SJCRH30 (cell line): ENCODE data around the gene KRTAP9-2. TPM values are rescaled to one million over a fixed set of nuclear protein-coding genes. Genes with fewer than 3 reads are reported as not detected.
"Not testable (repeated sequence)": the region's sequence is repeated elsewhere in the genome, so short reads cannot be mapped to it uniquely, and the experiment has no call there.

Experiments
- DNase-seq, 2 experiments: peaks; one replicate each; pipeline ENCODE4 v3.0.0-alpha.2; 2015 to 2020
- H3K27ac ChIP-seq: fragments of 250-450 bp; sonication (Bioruptor Pico); 2 replicates; pipeline ENCODE4 v1.5.1; 2020; ENCODE audit warnings: mild to moderate bottlenecking, moderate library complexity
- H3K27me3 ChIP-seq: fragments of 250-450 bp; sonication (Bioruptor Pico); 2 replicates; pipeline ENCODE4 v1.5.1; 2020; ENCODE audit warnings: mild to moderate bottlenecking, moderate library complexity
- H3K36me3 ChIP-seq: fragments of 250-450 bp; sonication (Bioruptor Pico); 2 replicates; pipeline ENCODE4 v1.5.1; 2020; ENCODE audit warnings: mild to moderate bottlenecking, moderate library complexity
- H3K4me1 ChIP-seq: fragments of 250-450 bp; sonication (Bioruptor Pico); 2 replicates; pipeline ENCODE4 v1.5.1; 2020; ENCODE audit warnings: mild to moderate bottlenecking, moderate library complexity
- H3K4me3 ChIP-seq: fragments of 250-450 bp; sonication (Bioruptor Pico); 2 replicates; pipeline ENCODE4 v1.5.1; 2020; ENCODE audit warnings: mild to moderate bottlenecking, moderate library complexity
- H3K9me3 ChIP-seq: fragments of 250-450 bp; sonication (Bioruptor Pico); replicated peaks from 2 replicates; pipeline ENCODE4 v1.5.1; 2020; ENCODE audit warnings: mild to moderate bottlenecking, moderate library complexity
- total RNA-seq: library from RNA; depleted of rRNA; stranded (reverse); fragments of >200 nt; shearing (Covaris generic); gene quantifications from 2 replicates; pipeline ENCODE4 v1.2.3, GENCODE V29; 2014; rRNA removed

Gene KRTAP9-2
- not detected in 2 replicates for total RNA-seq

- not testable (repeated sequence) for H3K36me3 ChIP-seq, H3K4me3 ChIP-seq, H3K27me3 ChIP-seq, H3K4me1 ChIP-seq, H3K9me3 ChIP-seq, DNase-seq, H3K27ac ChIP-seq
Observed at GRCh38 chr17:41226598-41227095, at the start of gene KRTAP9-2. KRTAP9-2 (plus strand) TSS chr17:41226648; CDS start chr17:41226655, 7 bp downstream.

- DNase-seq: no peak
- peaks cover 3% of the 10 kb centered on the region; the same call in 1 of the 2 replicates for H3K9me3 ChIP-seq
- H3K27ac ChIP-seq: no peak overlapping the region; the same call in 1 of the 2 replicates
- peaks cover 12% of the 10 kb centered on the region for H3K4me1 ChIP-seq
- H3K4me3 ChIP-seq: no peak overlapping the region
- no peaks in the 10 kb centered on the region for H3K27me3 ChIP-seq
- H3K36me3 ChIP-seq: no peaks in the 10 kb centered on the region
Observed at GRCh38 chr17:41176744-41177387, 49.6 kb upstream of the KRTAP9-2 start.

GRCh38 chr17:41177727-41178271 lies 48.6 kb upstream of the KRTAP9-2 start, which contains the start of gene KRTAP4-2:
KRTAP4-2 (minus strand) TSS chr17:41178221; CDS start chr17:41178164, 57 bp downstream.
- Histone ChIP-seq H3K9me3 (peaks cover 3% of the 10 kb centered on the region; the same call in 1 of the 2 replicates), H3K4me1 (peaks cover 12% of the 10 kb centered on the region), H3K36me3 (no peaks in the 10 kb centered on the region), H3K27me3 (no peaks in the 10 kb centered on the region), H3K27ac (peak within 1 kb of the TSS; percentile 45), H3K4me3 (no peak within 1 kb of the TSS)
- peak; percentile 56 to 73 for DNase-seq

- peaks cover 3% of the 10 kb centered on the region; the same call in 1 of the 2 replicates for H3K9me3 ChIP-seq
- no peak for DNase-seq
- no peak overlapping the region for H3K4me3 ChIP-seq
- peaks cover 16% of the 10 kb centered on the region for H3K4me1 ChIP-seq
- H3K27me3 ChIP-seq: no peaks in the 10 kb centered on the region
- H3K27ac ChIP-seq: peak overlapping the region; percentile 45
- no peaks in the 10 kb centered on the region for H3K36me3 ChIP-seq
Observed at GRCh38 chr17:41178341-41178740, 48.1 kb upstream of the KRTAP9-2 start.

GRCh38 chr17:41178843-41179616 lies 47.4 kb upstream of the KRTAP9-2 start:
- DNase-seq: no peak
- H3K36me3 ChIP-seq: no peaks in the 10 kb centered on the region
- no peaks in the 10 kb centered on the region for H3K27me3 ChIP-seq
- peaks cover 3% of the 10 kb centered on the region; the same call in 1 of the 2 replicates for H3K9me3 ChIP-seq
- H3K27ac ChIP-seq: peak overlapping the region; percentile 45; the same call in 1 of the 2 replicates
- peaks cover 21% of the 10 kb centered on the region for H3K4me1 ChIP-seq
- no peak overlapping the region for H3K4me3 ChIP-seq

DNA sequence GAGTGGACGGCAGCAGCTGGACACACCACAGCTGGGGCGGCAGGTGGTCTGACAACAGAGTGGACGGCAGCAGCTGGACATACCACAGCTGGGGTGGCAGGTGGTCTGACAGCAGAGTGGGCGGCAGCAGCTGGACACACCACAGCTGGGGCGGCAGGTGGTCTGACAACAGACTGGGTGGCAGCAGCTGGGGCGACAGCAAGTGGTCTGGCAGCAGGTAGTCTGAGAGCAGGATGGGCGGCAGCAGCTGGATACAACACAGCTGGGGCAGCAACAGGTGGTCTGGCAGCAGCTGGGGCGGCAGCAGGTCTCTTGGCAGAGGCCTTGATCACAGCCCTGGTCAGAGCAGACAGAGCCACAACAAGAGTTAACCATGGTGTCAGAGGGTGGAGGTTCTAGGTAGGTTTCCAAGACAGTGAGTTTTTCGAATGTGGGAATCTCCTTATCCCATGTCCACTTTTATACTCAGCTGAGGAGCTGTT lies 41.9 kb upstream of the KRTAP9-2 start, which contains the start of gene KRTAP4-1:
KRTAP4-1 (minus strand) TSS at position 432 of the 482 bp plus-strand sequence; CDS start at position 375, 57 bp downstream.
- DNase-seq: peak; percentile 95
- no peak within 1 kb of the TSS for H3K4me3 ChIP-seq

DNA sequence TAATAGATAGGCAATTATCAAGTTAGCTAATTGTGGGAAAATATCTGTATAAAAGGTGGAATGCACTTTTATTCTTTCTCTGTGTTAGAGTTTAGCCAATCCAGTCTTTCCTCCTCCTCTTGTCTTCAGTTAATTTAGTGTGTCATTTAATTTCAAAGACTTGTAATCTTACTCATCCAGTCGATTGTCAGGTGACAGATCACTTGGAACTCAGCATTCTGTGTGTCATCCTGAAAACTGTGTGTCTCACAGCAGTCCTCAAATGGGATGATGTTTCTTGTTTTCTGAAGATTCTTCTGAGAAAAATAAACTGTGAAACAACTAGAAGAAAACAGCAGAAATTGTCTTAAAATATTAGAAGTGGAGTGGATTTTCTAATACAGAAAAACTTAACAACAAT lies 41.4 kb upstream of the KRTAP9-2 start:
- H3K36me3 ChIP-seq: no peaks in the 10 kb centered on the region
- no peak for DNase-seq
- H3K4me3 ChIP-seq: no peak overlapping the region
- H3K27ac ChIP-seq: peak overlapping the region; percentile 24; the same call in 1 of the 2 replicates
- peaks cover 24% of the 10 kb centered on the region for H3K4me1 ChIP-seq
- H3K9me3 ChIP-seq: no peaks in the 10 kb centered on the region
- no peaks in the 10 kb centered on the region for H3K27me3 ChIP-seq

More for the DNA sequence above, 41.9 kb upstream of the KRTAP9-2 start, which contains the start of gene KRTAP4-1:
- Histone ChIP-seq H3K27me3 (no peaks in the 10 kb centered on the region), H3K9me3 (no peaks in the 10 kb centered on the region), H3K27ac (peak within 1 kb of the TSS; percentile 45), H3K4me1 (peaks cover 24% of the 10 kb centered on the region), H3K36me3 (no peaks in the 10 kb centered on the region)

DNA sequence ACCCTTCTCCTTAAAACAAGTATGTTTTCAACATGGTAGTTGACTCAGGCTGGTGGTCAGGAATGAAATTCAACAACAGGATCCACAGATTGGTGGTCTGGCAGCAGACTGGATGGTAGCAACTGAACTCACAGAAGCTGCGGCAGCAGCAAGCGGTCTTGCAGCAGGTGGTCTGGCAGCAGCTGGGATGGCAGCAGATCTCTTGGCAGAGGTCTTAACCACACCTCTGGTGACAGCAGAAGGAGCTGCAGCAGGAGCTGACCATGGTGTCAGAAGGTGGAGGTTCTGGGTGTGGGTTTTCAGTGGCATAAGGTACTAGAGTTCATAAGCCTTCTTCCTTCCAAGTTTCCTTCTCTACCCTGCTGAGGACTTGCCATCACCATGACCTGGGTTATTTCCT lies 39.6 kb upstream of the KRTAP9-2 start:
- H3K4me3 ChIP-seq: no peak overlapping the region
- no peak overlapping the region for H3K27ac ChIP-seq
- DNase-seq: peak; percentile 54 to 61
- H3K9me3 ChIP-seq: no peaks in the 10 kb centered on the region; the same call in 1 of the 2 replicates
- H3K27me3 ChIP-seq: no peaks in the 10 kb centered on the region
- H3K4me1 ChIP-seq: peaks cover 30% of the 10 kb centered on the region
- no peaks in the 10 kb centered on the region for H3K36me3 ChIP-seq

DNA sequence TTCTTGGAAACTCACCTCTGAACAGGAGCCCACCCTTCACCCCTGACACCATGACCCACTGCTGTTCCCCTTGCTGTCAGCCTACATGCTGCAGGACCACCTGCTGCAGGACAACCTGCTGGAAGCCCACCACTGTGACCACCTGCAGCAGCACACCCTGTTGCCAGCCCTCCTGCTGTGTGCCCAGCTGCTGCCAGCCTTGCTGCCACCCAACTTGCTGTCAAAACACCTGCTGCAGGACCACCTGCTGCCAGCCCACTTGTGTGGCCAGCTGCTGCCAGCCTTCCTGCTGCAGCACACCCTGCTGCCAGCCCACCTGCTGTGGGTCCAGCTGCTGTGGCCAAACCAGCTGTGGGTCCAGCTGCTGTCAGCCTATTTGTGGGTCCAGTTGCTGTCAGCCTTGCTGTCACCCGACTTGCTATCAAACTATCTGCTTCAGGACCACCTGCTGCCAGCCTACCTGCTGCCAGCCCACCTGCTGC lies 36.6 kb upstream of the KRTAP9-2 start, which contains the start of gene KRTAP9-1:
KRTAP9-1 (plus strand) TSS at position 51 of the 482 bp plus-strand sequence; CDS start at position 51, 0 bp downstream.
- H3K36me3 ChIP-seq, H3K9me3 ChIP-seq, H3K27me3 ChIP-seq, H3K4me3 ChIP-seq: not testable (repeated sequence)
- peaks cover 16% of the 10 kb centered on the region for H3K4me1 ChIP-seq
- DNase-seq: peak in 1 of 2 experiments; percentile 11
- H3K27ac ChIP-seq: peak within 1 kb of the TSS; percentile 45; the same call in 1 of the 2 replicates

DNA sequence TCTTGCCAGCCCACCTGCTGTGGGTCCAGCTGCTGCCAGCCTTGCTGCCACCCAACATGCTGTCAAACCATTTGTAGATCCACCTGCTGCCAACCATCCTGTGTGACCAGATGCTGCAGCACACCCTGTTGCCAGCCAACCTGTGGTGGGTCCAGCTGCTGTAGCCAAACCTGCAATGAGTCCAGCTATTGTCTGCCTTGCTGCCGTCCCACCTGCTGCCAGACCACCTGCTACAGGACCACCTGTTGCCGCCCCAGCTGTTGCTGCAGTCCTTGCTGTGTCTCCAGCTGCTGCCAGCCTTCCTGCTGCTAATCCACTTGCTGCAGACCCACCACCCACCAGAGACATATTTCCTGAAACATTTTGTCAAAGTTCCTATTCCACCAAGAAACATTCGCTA lies 36.1 kb upstream of the KRTAP9-2 start:
- peak; percentile 68 to 78 for DNase-seq
- peaks cover 3% of the 10 kb centered on the region for H3K9me3 ChIP-seq
- no peaks in the 10 kb centered on the region for H3K27me3 ChIP-seq
- H3K27ac ChIP-seq: peak overlapping the region; percentile 45; the same call in 1 of the 2 replicates
- H3K4me1 ChIP-seq: peaks cover 14% of the 10 kb centered on the region
- no peaks in the 10 kb centered on the region for H3K36me3 ChIP-seq
- no peak overlapping the region for H3K4me3 ChIP-seq

- DNase-seq: no peak
- peaks cover 3% of the 10 kb centered on the region for H3K9me3 ChIP-seq
- H3K27me3 ChIP-seq: no peaks in the 10 kb centered on the region
- H3K4me1 ChIP-seq: no peaks in the 10 kb centered on the region; the same call in 1 of the 2 replicates
- no peak overlapping the region for H3K4me3 ChIP-seq
- H3K36me3 ChIP-seq: no peaks in the 10 kb centered on the region
- no peak overlapping the region for H3K27ac ChIP-seq
Observed at GRCh38 chr17:41196068-41196467, 30.4 kb upstream of the KRTAP9-2 start.

- H3K4me1 ChIP-seq: no peaks in the 10 kb centered on the region
- H3K27me3 ChIP-seq: no peaks in the 10 kb centered on the region
- H3K4me3 ChIP-seq: no peak overlapping the region
- DNase-seq: no peak
- H3K9me3 ChIP-seq: peaks cover 3% of the 10 kb centered on the region; the same call in 1 of the 2 replicates
- H3K36me3 ChIP-seq: no peaks in the 10 kb centered on the region
- H3K27ac ChIP-seq: no peak overlapping the region
Observed at GRCh38 chr17:41199421-41200078, 26.9 kb upstream of the KRTAP9-2 start.

- Histone ChIP-seq H3K27me3 (no peaks in the 10 kb centered on the region), H3K4me1 (peaks cover 11% of the 10 kb centered on the region), H3K9me3 (no peaks in the 10 kb centered on the region), H3K36me3 (no peaks in the 10 kb centered on the region), H3K4me3 (no peak overlapping the region), H3K27ac (no peak overlapping the region)
- peak; percentile 53 to 77 for DNase-seq
Observed at GRCh38 chr17:41211845-41212466, 14.5 kb upstream of the KRTAP9-2 start.
